ENCODE results near the gene LRRC8B.

LRRC8B gene

DNA sequence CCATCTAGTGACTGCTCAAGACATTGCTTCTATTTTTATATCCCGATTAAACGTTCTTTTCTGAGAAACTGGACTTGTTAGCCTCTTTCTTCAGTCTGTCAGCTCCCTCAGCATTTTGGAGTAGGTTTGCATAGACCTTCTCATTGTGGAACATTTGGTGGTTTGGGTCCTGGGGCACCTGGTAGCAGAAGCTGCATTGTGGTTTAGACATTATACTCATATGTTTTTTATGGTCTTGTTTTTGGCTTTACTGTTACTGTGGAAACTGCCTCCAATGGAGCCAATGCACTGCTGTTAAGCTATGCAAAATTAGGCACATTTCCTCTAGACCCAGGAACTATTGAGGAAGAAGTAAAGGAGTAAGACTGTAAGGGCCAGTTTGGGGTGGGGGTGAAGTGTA lies 36.7 kb upstream of the LRRC8B start:
- no peak for DNase-seq (ENCODE audit: low read depth)
- no peak overlapping the region for H3K4me3 ChIP-seq (ENCODE audit: low read depth, low read length)
- in situ Hi-C loops (cut with HindIII; ENCODE audit: low sequenced_read_pairs): no loop called here
- TF ChIP-seq, protein P1, sequence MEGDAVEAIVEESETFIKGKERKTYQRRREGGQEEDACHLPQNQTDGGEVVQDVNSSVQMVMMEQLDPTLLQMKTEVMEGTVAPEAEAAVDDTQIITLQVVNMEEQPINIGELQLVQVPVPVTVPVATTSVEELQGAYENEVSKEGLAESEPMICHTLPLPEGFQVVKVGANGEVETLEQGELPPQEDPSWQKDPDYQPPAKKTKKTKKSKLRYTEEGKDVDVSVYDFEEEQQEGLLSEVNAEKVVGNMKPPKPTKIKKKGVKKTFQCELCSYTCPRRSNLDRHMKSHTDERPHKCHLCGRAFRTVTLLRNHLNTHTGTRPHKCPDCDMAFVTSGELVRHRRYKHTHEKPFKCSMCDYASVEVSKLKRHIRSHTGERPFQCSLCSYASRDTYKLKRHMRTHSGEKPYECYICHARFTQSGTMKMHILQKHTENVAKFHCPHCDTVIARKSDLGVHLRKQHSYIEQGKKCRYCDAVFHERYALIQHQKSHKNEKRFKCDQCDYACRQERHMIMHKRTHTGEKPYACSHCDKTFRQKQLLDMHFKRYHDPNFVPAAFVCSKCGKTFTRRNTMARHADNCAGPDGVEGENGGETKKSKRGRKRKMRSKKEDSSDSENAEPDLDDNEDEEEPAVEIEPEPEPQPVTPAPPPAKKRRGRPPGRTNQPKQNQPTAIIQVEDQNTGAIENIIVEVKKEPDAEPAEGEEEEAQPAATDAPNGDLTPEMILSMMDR (IDR thresholded peaks at IDR 0.05; ENCODE audit: low read depth, low read length, missing control alignments): no peak

DNA sequence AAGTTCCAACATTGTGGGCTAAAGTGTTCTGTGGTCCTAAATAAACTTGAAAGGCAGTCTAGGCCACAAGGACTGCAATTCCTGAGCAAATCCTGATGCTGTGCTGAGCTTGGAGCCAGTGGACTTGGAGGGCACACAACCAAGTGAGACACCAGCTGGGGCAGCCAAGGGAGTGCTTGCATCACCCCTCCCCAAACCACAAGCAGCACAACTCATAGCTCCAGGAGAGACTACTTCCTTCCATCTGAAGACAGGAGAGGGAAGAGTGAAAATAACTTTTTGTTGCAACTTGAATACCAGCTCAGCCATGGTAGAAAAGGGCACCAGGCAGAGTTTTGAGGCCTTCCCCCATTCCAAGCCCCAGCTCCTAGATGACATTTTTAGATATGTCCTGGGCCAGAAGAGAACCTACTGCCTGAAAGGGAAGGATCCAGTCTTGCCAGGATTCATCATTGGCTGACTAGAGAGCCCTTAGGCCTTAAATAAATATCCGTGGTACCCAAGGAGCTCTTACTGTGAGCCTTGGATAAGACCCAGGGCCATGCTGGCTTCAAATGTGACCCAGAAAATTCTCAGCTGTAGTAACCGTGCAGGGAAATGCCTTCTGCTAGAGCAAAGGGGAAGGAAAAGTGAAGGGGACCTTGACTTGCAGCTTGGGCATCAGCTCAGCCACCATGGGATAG lies 35.4 kb upstream of the LRRC8B start:
- TF ChIP-seq, protein P1 (IDR thresholded peaks at IDR 0.05; ENCODE audit: low read depth, low read length, missing control alignments): no peak
- H3K4me3 ChIP-seq (ENCODE audit: low read depth, low read length): no peak overlapping the region
- in situ Hi-C loops (cut with HindIII; ENCODE audit: low sequenced_read_pairs): no loop called here
- peak; percentile 40 for DNase-seq (ENCODE audit: low read depth)

DNA sequence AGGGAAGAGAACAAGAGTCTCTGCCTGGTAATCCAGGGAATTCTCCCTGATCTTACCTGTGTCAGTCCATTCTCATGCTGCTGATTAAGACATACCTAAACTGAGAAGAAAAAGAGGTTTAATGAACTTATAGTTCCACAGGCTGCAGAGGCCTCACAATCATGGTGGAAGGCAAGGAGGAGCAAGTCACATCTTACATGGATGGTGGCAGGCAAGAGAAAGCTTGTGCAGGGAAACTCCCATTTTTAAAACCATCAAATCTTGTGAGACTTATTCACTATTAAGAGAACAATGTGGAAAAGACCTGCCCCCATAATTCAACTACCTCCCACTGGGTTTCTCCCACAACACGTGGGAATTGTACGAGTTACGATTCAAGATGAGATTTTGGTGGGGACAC lies 34.2 kb upstream of the LRRC8B start:
- TF ChIP-seq, protein P1 (IDR thresholded peaks at IDR 0.05; ENCODE audit: low read depth, low read length, missing control alignments): no peak
- H3K4me3 ChIP-seq (ENCODE audit: low read depth, low read length): no peak overlapping the region
- no peak for DNase-seq (ENCODE audit: low read depth)
- in situ Hi-C loops (cut with HindIII; ENCODE audit: low sequenced_read_pairs): no loop called here

DNA sequence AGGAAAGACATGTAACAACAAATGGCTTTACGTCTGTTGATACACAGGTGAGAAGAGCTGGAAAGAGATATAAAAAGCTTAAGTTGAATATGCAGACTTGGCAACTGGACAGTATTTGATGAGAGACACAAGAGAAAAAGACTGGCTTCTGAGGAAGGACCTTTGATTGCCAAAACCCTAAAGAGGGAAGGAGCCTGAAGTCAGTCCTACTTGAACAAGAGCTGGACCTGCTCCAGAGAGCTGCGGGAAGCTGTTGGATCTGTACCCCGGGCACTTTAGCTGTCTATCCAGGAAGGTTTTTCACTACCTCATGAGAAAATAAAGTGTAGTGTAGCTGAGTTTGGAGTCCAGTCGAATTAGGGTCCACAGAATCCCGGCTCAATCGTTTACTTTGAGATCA lies 25.3 kb upstream of the LRRC8B start:
- TF ChIP-seq, protein P1 (IDR thresholded peaks at IDR 0.05; ENCODE audit: low read depth, low read length, missing control alignments): no peak
- H3K4me3 ChIP-seq (ENCODE audit: low read depth, low read length): no peak overlapping the region
- DNase-seq (ENCODE audit: low read depth): peak; percentile 26
- in situ Hi-C loops (cut with HindIII; ENCODE audit: low sequenced_read_pairs): no loop called here

DNA sequence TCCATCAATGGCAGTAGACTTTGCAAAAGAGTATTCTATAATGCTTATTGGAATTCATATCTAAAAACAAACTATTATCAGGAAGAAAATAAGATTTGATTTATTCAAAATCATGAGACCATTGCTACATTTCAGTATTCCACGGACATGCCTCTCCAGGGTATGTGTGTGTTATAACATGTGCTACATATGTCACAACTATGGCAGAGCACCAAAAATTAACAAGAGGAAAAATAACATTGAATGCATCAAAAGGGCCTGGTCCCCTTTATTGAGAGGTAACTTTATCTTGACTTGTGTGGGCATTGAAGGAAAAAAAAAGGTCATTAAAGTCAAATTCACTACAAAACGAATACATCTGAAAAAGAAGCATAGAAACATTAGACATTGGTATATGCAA lies 22.6 kb upstream of the LRRC8B start:
- no peak for DNase-seq (ENCODE audit: low read depth)
- in situ Hi-C loops (cut with HindIII; ENCODE audit: low sequenced_read_pairs): no loop called here
- H3K4me3 ChIP-seq (ENCODE audit: low read depth, low read length): no peak overlapping the region
- TF ChIP-seq, protein P1 (IDR thresholded peaks at IDR 0.05; ENCODE audit: low read depth, low read length, missing control alignments): no peak

DNA sequence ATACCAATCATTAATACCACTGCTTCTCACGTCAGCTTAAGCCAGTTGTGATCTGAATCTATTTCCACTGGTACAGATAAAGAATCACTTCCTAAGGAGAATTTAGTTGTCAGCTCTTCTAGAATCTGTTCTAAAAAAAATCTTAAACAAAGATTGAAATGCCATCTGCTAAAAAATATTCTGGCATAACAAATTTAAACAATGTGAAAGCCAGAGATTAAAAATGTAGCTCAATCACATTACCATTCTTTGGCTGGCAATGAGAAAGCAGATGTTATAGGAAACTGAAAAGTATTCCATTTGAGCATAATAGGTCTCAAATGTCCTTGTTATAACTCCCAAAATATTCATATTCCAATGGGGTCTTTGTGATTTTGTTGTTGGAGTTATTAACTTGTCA lies 21.7 kb upstream of the LRRC8B start:
- in situ Hi-C loops (cut with HindIII; ENCODE audit: low sequenced_read_pairs): no loop called here
- no peak overlapping the region for H3K4me3 ChIP-seq (ENCODE audit: low read depth, low read length)
- TF ChIP-seq, protein P1 (IDR thresholded peaks at IDR 0.05; ENCODE audit: low read depth, low read length, missing control alignments): no peak
- DNase-seq (ENCODE audit: low read depth): no peak
